Measurements from ENCODE around the gene TSFM.

Gene TSFM

DNA sequence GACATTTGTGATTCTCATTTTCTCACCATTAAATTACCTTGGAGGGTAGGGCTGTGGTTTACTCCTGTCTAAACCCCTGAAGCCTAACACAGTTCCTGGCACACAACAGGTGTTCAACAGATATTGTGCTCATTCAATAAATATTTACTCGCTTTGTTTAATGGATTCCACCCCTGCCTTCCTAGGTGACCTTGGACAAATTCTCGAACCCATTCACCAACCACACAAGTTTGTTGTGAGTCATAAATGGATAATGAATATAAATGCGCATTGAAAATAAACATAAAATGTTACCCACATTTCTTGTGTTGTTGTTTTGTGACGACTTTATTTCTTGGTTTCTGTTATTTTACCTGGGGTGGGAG lies 362 bp upstream of the TSFM start:
- DNase-seq: no peak

DNA sequence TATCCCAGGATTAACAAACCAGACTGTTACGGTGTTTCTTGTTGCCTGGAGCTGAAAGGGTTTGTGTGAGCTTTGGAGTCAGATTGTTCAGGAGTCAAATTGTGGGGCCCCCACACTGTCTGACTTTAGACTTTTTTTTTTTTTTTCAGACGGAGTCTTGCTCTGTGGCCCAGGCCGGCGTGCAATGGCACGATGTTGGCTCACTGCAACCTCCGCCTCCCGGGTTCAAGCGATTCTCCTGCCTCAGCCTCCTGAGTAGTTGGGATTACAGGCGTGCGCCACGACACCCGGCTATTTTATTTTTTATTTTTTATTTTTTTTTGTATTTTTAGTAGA lies 847 bp downstream of the TSFM start:
- no peak for DNase-seq

DNA sequence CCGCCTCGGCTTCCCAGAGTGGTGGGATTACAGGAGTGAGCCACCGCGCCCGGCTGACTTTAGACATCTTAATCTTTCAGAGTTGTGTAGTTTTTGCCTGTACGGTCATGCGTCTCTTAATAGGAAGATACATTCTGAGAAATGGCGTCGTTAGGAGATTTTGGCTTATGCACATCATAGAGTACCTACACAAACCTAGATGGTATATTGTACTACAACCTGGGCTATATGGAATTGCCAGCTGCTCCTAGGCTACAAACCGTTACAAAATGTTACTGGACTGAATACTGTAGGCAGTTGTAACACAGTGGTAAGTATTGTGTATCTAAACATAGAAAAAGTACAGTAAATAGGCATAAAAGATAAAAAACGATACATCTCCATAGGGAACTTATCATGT lies 1.3 kb downstream of the TSFM start:
- DNase-seq: no peak

- DNase-seq: no peak
Measured at GRCh38 chr12:57793920-57794319, 11.3 kb downstream of the TSFM start.

- no peak for DNase-seq
Measured at GRCh38 chr12:57795354-57795753, 12.8 kb downstream of the TSFM start.

GRCh38 chr12:57796996-57797395 lies 14.4 kb downstream of the TSFM start:
- DNase-seq: no peak

GRCh38 chr12:57797933-57798332 lies 15.3 kb downstream of the TSFM start:
- no peak for DNase-seq

DNA sequence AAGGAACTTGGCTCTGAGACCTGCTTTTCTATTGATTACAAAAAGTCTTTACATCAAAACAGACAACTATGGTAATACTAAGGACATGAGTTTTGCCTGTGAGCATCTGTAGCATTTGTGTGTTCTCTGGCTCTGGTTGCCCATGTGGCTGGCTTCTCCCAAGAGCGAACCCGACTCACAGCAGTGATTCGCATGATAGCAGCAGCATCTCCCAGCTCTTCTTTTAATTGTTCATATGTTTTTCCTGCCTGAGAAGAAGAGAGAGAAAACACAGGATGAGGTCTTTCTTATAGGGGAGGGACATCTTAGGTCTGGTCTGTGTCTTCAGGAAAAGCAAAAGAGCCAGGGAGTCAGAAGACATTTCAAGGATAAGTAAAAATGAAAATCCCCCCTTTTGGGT lies 18.4 kb downstream of the TSFM start:
- DNase-seq: no peak

DNA sequence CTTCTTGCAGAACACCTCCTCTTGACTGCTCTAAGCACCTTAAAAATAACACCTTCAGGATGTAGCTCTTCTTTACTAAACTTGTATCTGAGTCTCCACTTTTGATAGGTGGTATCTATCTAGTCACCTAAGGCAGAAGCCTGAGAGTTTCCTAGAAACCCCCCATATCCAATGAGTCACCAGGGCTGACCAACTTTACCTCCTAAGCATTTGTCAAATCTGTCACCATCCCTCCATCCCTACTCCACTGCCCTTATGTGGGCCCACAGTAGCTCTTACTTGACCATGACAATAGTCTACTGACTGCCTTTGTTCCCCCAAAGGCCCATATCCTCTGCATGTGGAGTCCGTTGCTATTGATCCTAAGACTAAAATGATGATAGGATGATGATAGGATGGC lies 20.0 kb downstream of the TSFM start:
- no peak for DNase-seq

GRCh38 chr12:57803319-57803893 lies 20.8 kb downstream of the TSFM start:
- DNase-seq: no peak

DNA sequence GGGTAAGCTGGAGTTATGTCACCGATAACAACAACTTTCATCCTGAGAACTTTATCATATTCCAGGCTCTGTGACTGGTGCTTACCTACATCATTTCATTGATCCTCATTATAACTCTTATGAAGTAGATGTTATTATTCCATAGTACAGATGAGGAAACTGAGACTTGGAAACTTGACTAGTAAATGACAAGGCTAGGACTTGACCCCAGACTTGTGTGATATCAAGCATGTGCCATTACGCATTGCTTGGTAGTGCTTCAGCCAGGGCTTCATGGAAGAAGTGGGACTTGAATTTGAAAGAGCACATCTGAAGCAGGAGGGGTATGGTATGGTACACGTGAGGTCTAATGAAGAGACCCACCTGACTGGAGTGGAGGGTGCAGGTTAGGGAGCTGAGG lies 24.1 kb downstream of the TSFM start:
- no peak for DNase-seq

DNA sequence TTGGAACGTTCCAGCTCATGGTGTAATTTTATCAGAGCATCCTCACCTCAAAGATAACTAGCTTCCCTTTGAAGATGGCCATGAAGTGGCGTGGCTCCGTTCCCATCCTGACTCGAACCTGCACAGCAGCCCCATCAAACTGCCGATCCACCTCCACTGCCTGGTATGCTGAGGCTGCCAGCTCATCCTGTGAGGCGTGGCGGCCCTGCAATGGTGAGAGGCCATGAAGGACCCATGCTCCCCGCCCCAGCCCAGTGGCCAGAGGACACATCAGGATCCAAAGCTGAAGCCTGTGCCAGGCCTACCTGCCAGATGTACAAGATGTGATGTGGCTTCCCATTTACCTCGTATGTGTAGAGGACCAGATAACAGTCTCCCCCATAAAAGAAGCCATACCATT lies 24.7 kb downstream of the TSFM start:
- no peak for DNase-seq

- no peak for DNase-seq
Measured at GRCh38 chr12:57808351-57808750, 25.8 kb downstream of the TSFM start.

- DNase-seq: no peak
Measured at GRCh38 chr12:57809425-57809824, 26.8 kb downstream of the TSFM start.

DNA sequence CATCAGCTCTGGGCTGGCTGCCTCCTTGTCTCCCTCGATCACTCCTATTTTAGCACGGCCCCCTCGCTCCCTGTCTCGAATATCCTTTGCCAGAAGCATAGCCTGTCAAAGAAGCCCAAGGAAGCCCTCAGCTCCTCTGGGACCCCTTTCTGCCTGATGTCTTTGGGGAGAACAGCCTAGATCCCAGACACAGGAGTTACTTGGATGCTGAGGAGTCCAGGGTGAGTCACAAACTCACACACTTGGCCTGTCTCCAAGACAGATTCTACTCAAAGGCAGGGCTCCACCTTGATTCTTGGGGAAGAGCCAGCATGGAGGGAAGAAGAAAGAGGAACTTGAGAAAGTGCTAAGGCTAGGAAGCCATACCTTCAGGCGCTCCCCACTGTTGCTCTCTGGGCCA lies 27.9 kb downstream of the TSFM start:
- no peak for DNase-seq

DNA sequence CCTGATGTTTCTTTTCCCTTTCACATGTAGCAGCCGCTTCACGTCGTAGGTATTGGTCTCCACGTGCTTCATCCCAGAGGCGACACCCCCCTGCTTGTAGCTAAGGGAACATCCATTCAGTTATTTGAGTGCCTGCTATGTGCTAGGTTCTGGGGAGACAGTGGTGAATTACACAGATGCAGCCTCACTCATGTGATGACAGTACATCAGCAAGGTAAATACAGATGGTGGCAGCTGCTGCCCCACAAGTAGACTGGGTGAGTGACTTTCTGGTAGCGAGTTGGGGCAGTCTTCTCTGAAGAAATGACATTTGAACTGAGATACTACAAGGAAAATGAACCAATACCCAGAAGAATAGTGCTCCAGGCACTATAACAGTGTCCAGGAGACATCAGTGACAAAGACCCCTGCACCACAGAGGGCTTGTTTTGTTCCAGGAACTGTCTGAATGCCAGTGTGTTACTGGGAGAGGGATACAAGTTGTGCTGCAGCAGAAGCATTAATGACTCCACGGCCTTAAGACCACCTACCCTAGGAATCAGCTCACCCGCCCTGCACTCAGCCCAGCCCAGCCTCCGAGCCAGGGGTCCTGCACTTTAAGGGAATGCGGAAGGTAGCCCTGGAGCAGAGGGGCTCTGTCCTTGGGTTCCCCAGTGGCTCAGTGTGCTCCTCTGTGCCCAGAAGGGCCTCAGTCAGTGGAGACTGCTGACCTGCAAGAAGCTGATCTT lies 28.6 kb downstream of the TSFM start:
- DNase-seq: no peak

- no peak for DNase-seq
Measured at GRCh38 chr12:57813111-57813970, 30.8 kb downstream of the TSFM start.

DNA sequence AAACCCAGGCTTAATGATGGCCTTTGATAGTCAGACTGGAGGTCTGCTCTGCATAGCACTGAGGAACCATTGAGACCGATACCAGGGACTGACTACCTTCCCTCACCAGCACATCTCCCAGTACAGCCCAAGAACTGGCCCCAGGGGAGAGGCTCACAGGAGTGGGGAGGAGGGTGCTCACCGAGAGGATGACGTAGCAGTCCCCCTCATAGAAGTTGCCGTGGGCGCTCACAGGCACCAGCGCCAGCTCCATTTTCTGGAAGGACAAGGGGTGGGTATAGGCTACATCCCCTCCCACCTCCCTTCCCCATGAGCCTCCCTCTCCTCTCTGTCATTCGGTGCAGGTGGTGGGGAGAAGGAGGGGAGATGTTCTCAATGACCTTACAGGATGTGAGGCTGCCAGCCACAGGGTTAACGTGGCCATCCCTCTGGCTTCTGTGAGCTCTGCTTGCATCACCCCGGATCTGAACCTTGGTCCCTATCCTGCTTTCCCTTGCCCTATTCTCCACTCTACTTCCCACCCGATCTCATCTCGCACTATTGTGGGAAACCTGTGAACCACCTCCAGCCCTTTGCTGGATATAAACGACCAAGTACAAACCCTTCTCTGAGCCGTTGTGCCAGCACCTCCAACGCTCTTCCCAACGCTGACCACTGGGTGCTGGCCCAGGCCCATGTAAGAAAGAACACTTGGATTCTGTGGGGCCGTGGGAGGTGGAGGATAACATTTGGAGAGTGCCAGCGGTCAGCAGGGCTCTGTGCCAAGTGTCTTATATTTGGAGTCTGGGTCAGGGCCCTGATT lies 31.6 kb downstream of the TSFM start:
- DNase-seq: no peak

DNA sequence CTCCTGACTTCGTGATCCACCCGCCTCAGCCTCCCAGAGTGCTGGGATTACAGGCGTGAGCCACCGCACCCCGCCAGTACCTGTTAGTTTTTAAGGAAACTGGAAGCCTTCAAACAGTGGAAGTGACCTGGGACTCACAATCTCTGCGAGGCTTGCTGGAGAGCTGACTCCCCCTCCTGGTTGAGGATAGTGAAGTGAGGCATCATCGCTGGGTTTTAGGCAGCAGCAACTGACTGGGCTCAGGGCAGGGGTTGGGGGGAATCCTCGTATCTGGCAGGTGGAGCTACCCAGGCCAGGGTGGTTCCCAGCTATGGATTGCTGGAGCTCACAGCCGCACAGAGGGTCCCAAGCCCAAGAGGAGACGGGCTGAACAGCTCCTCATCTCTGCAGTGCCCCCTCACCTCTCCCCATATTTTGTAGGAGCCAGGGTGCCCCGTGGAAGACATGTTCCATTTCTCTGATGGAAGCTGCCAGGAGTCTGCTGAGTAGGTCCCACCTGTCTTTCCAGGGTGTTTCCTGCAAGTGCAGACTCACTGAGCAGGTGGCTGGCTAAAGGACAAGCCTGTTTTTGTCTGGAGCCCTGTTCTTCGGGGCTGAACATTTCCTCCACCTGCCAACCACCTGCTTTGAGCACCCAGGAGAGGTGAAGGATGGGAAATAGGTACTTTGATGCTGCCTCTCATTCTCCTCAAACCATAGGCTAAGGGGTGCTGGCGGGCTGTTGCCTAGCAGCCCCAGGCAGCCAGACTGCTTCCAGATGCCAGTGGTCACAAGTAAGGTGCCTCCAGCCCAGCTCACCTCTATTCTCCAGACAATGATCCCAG lies 32.8 kb downstream of the TSFM start:
- DNase-seq: no peak

- DNase-seq: no peak
Measured at GRCh38 chr12:57816001-57816854, 33.6 kb downstream of the TSFM start.

- DNase-seq: peak; percentile 82
Measured at GRCh38 chr12:57816855-57817151, 34.2 kb downstream of the TSFM start.
